Dedifferentiated amniotic fluid mesenchymal stem cell (primary cell): ENCODE data around the gene ARHGAP22.

Source experiments
- DNase-seq: peaks from one replicate; pipeline ENCODE4 v3.0.0-alpha.2; 2016; ENCODE audit errors: extremely low spot score

Gene ARHGAP22

DNA sequence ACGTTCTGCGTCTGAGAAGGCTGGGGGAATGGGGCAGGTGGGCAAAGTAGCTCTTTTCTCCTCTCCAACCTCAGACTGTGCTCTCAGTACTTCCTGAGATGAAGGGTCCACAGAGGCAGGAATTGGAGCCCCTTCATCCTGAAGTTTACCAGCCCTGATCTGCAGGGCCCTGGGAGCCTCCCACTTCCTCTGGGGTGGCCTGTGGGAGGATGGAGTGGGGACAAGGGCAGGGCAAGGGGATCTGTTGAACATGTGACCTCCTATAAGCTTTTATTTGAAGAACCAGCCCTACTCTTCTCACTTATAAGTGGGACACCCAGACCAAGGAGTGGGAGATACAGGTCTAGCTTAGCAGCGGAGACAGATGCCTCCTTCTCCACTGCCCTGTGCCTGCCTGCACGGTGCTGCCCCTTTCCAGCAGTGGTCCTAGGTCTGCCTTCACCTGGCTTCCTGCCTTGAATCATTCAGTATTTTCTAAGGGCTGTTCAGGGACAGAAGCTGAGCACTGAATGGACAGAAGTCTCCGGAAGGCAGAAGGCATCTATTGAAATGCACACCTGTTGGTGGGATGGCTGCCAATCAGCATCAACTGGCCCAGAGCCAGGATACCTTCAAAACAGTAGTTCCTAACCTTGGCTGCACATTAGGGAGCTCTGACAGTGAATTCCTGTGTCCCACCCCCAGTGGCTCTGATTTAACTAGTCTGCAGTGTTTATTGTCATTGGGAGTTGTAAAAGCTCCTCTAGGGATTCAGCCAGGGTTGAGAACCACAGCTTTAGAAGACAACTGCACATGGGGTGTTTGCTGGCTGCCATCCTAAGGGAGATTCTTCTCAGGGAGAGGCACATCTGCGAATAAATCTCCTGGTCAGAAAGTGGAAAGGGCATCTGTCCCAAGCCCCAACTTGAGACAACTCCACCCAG lies 2.7 kb upstream of the ARHGAP22 start:
- DNase-seq, result no peak

DNA sequence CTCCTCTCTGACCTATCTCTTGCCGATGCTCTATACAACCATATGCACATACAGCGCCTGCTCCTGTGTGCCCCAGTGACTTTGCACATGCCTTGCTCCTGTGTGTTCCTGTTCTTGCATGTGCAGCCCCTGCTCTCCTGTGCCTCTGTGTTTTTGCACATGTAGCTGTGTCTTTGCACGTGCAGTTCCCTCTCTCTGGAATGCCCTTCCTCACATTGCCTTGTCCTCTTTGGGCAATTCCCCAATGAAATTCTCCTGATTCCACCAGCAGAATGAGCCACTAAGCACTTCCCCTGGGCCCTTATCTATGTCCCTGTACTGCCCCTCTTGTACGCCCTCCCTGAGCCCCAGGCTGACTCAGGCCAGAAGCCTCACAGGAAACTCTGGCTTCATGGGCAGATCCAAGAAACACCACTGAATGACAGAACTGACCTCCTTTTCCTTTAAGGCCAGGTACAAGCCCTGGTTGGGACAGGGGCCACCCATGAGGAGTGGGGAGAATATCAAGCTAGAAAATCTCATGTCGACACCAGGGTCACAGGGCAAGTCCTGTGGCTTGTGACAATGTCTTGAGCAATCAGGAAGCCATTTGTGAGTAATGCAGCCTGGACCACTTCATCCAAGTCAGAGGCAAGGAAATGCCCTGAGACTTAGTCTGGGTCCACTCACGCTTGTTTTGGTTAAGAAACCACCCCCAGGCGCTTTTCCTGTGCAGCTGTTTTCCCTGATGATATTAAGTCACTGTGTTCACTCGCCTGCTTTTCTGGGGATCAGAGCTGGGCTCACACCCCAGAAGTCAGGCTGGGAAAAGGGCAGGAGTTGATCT lies 1.9 kb upstream of the ARHGAP22 start:
- peak; percentile 88 for DNase-seq

DNA sequence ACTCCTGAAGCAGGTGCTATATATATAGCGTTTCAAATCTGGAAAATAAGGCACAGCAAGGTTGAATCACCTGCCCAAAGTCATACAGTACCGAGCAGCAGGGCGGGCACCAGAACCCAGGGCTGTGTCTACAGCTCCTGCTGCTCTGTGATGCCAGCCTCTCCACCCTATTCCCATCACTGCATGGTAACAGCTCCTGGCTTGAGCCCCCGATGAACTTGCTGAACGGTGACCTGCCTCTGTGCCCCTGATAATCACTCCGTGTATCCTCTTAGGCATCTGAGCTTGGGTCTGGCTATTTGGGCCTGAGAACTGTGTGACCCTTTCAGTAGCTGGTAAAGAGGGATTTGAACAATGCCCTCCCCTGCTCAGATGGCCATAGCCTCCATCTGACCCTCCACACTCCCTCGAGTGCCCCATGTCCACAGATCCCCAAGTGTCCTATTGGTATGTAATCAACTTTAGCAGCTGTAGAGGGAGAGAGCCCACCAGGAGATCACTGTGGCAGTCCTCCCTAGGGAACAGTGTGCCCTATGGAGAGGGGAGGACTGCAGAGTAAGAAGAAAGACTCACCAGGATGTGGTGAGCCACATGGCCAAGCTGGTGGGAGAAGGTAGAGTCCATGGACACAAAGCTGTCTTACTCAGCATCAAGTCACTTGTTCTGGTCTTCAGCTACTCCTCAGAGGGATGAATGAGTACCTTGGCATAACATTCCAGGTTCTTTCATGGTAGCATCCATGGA lies 1.1 kb upstream of the ARHGAP22 start:
- no peak for DNase-seq

DNA sequence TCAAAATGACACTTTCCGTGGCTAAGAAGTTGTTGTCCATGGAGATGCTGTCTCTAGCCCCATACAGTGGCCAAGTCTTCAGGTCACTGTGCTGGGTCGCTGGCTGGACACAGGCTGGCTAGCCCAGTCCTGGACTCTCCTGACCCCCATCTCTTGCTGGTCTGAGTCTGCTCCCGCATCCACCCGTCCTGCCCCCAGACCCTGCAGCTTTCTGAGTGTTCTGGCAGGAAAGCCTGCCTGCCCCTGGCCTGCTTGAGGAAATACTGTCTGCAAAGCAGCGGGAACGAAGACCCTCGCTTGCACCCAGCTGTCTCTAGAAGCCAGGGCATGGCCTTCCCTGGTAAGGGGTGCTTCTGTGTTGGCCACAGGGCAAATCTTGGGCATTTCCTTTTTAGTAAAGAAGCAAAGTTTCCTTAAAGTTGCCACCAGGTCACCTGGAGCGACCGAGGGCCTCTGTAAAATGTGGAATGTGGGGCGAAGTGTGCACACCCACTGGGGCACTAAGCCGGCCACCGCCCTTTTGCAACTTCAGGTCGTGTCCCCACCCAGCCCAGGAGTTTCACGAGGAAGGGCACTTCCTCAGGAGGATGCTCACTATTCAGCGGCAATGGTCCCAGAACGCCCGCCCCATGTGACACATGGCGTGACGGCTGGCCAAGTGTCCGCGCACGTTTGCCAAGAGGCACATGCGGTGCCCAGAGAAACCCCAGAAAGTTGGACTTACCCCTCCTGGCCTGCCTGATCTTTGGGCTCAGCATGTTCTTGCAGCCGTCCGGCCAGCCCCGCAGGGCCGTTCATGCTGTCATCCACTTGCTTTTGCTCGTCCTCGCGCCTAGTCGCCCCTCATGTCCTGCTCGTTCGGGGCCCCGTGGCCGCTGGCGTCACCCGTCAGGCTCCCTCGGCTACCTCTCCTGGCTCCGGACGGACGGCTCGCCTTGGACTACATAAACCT lies 558 bp downstream of the ARHGAP22 start:
- no peak for DNase-seq

DNA sequence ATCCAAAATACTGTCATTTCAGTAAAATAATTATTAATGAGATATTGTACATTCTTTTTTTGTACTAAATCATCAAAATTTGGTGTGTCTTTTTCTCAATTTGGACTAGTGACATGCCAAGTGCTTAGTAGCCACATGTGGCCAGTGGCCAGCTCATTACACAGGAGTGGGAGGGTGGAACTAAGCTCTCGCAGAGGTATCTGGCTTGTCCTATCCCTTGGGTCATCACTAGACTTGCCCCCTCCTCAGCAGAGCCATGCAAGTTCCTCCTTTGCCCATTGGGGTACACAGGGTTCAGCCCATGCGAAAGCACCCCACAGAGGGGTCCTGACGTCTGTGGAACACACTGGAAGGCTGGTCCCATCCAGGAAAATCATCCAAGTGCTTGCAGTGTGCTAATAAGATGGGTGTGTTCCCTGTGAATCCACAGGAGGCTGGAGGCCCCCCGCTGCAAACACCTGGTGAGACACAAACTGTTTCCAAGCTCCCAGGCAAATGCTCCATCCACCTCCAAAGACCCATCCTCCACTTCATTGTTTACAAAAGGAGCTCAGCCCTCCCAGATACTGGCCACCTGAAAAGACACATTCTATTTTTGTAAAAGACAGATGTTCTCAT lies 1.3 kb downstream of the ARHGAP22 start:
- no peak for DNase-seq

DNA sequence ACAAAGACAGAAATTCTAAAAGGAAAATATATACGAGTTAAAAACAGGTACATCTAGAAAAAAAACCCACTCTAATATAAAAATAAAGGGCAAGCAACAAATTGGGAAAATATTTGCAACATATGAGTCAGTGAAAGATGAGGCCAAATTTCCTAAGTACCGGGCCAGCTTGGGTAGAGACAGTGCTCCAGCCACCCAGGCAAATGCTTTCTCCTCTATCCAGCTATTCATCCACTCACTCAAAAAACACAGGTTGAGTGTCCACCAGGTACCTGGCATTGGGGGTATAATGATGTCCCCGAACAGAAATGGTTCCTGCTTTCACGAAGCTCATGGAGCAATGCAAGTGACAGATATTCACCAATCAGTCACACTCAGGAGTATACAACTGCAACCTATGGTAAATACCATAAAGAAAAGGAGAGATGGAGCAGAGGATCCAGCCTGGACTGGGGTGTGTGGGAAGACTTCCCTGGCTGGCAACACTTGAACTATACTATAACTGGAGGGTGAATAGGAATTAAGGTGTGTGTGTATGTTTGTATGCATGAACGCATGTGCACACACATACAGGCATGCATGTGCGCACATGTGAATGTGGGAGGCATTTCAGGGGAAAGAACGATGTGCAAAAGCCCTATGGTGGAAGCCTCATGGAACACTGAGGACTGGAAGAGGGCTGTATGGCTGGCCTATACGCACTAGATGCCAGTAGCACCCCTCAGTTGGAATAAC lies 2.3 kb downstream of the ARHGAP22 start:
- no peak for DNase-seq

DNA sequence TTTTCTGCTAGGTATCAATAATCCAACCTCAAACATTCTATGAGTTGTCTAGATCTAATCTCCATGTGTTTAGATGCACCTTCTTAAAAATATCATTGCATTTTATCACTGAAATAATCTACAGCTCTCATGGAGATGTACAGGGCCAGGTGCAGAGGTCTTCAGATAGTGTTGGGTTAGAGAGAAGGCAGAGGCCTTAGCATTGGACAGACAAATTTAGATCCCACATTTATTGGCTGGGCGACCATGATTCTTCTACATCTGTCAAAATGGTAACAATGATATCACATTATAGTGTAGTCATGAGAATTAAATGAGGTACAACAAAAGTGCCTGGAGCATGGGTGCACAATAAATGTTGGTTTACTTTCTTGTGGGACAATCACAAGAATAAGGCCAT lies 3.1 kb downstream of the ARHGAP22 start:
- DNase-seq, result no peak

DNA sequence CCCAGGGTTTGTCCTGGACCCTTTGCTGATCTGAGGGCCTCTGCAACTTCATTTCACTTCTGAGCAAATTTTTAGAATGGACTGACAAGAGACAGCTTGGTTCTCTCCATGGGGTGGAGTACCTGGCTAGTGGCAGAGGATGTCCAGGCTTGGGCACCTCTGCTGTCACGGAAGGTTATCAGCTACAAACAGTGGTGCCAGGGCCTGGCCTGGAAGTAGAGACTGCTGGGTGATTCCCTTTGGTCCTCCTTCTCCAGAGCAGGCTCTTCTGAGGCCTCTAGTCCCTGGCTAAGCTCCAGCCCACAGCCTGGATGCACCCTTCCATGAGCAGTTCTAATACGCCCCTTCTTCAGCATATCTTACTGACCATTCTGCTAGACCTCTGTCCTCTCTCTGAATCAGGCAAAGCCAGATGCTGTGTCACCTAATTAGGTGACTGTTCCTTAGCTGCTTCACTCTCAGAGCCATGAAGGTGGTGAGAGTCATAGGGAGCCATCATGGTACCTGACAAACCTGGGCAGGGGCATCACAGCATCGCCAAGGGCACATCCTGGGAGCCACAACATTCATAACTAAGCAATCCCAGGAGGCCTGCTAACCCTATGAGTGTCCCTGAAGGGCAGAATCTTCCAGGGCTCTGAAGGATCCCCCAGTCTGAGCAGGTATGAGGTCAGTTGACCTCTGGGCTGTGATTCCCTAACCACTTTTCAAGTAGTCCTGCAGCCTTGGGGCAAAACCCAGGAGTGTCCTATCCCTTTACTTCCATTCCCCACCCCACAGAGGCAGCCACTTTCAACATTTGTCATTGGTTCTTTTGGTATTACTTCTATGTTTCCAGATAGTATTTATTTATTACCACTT lies 4.0 kb downstream of the ARHGAP22 start:
- DNase-seq, result no peak

DNA sequence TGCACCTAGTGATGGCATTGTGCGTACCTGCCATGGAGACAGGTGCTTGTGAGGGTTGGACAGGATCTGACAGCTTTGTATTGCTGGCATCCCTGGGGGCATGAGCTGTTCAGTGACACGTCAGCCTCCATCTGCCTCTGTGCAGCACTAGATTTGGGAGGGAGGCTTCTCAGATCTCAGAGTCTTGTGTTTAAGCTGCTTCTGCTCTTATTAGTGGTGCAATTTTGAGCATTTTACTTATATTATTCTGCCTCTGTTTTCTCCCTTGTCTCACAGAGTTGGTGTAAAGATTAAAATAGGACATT lies 5.1 kb downstream of the ARHGAP22 start:
- DNase-seq, result no peak

DNA sequence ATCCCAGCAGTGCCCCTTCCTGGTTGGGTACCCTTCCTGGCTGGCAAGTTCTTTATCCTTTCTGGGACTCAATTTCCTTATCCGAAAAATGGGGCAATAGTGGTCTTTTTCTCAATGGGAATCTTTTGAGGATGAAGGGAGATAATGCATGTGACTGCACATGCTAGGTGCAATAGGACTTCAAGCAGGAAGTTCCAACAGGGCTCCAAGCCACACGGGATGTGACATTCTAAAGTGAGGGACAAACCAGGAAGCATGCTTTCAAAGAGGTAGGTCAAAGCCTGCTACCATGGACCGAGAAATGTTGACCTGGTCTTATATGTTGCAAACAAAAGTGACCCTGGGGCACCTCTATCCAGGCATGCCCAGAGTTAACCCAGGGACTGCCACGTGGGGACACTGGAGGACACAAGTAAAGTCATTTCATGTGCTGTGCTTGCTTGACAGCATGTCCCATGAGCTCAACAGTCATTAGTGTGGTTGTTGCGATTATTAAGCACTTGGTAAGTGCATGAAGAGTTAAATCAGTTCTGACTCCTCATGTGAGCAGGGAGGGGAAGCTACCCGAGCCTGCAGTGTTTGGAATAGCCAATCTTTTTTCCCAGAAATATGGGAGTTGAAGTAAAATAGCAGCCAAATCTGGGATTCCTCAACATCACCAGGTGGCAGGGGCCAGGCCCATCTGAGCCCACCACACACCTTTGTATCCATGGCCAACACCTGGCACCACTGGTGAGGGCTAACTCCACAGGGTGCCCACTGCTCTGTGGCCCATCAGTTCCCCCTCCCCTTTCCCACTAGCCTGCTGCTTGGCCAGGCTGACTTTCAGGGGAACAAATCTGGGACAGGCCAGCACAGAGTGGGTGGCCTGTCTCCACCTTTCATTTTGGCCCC lies 5.7 kb downstream of the ARHGAP22 start:
- DNase-seq, result no peak

DNA sequence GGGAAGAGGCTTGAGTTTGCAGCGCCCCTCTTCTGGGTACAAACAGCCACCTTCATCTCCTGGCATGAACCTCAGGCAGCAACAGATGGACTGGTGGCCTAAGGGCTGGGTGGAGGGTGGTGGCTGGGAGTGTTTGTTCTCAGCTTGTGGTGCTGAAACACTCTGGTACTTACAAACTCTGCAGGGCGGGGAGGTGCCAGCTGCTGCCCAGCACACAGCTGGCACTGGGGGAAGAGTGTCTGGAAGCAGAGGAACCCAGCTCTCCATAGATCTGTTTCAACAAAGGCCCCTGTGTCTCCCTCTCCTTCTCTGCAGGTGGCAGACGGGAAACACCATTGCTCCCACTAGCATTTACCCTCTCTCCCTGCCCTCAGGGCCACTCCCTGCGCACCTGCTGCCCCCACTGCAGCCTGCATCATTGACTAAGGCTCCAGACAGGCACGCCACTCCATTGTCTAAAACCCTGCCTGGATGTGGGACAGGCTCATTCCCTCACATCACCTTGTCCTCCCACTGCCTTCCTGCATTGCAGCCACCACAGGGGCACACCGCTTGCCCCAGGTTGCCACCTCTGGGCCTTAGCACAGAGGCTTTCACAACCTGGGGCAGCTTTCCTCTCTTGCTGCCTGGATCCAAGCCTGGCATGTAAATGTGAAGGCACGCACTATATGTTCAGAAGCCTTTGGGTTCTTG lies 6.5 kb downstream of the ARHGAP22 start:
- DNase-seq, result no peak

DNA sequence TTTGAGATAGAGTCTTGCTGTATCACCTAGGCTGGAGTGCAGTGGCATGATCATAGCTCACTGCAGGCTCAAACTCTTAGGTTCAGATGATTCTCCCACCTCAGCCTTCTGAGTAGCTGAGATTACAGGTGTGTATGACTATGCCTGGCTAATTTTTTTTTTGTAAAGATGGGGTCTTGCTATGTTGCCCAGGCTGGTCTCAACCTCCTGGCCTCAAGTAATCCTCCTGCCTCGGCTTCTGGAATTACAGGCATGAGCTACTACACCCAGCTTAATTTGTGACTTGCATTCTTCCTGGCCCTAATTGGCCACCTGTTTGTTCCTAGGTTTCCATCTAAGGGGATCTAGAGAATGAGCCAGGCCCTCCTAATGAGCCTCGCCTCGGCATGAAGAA lies 9.3 kb downstream of the ARHGAP22 start:
- no peak for DNase-seq

DNA sequence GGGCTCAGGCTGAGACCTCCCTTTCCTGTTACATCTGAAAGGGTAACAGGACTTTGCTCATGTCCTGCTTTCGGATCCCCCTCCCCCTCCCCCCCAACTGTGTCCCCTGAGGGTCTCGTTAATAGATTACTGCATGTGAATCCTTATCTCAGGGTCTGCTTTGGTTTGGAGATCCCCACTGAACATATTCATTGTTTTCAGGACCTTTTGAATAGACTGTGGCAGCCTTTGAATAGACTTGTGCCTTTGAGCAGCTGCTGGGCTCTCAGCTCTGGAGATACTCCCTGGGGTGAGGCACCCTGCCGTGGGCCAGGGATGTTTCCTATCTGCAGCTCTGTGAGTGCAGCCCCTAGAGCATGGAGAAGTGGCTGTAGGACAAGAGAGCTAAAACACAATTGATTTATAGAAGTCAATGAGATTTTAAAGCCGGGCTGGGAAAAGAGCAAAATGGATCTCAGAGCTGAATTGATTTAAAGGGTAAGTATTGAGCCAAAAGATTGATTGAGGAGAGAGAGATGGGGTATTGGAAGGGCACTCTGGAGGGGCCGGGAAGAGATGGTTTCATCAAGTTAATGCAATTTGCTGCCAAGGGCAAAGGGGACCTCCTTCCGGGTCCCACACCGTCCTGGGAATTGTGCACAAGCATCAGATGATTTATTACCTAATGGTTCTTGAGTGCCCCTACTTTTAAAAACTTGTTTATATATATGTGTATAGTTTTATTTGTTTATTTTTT lies 9.9 kb downstream of the ARHGAP22 start:
- DNase-seq, result no peak

DNA sequence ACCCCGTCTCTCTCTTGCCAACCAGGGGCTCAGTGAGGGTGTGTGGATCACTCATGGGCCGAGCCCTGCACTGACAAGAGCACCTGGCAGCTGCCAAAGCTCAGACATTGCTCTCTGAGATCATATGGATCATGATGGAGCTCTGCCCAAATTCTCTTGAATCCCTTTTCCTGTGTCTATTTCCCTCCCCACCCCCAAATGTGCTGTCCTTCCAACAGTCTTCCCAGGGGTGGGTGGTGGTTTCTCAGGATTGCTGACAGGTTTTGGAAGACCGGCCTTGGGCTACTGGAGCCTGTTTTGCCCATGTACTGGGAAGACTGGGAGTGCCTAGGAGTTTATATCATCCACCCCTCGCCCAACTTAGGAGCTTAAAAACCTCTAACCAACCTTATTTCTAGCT lies 10.5 kb downstream of the ARHGAP22 start:
- no peak for DNase-seq

DNA sequence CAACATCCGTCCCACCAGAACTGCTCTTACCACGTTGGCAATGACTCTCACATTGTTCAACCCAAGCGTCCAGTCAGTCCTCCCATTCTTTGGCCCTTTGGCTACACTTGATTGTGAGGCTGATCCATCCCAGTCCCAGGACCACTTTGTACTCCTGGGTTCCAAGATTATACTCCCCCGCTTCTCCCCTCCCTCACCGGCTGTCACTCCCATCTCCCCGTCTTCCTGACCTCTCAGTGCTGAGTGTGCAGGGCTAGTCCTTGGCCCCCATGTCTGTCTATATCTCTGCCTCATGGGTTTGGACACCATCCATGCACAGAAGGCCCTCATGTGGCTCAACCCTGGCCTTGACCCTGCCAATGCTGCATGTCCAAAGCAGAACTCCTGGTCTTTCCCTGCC lies 12.5 kb downstream of the ARHGAP22 start:
- no peak for DNase-seq

DNA sequence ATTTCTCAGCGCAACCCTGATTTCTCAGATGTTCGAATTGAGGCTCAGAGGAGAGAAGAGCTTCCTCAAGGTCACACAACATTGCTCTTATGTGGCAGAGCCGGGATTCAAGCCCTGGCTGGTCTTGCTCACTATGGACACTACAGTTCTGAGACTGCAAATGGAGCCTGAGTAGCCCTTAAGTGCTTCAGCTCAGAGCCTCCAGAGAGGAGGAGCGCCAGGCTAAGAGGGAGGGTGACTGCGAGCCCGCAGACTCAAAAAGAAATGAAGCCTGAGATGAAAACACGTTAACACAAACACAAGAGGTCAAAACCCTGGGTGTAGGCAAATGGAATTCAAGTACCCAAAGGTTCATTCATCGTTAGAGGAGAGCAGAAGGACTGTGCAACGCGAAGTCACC lies 13.9 kb downstream of the ARHGAP22 start:
- DNase-seq, result no peak

DNA sequence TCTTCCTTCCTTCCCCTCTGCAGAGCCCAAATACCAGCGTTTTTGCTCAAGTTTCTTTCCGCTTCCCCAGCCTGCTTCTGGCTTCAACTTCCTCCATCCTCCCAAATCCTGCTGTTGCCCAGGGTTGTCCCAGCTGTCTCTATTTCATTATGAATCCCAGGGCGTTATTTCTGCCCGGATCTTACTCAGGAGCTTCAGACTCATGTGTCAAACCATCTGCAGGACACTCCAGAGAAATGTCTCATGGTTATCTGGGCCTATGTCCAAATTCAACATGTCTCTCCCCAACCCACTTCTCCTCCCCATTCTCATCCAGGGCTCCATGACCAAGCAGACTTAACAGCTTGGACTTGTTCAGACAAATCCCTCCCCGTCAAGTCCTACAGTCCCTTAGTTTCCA lies 15.6 kb downstream of the ARHGAP22 start:
- DNase-seq, result peak; percentile 49
